Renal cortex interstitium (tissue), 11 donors: ENCODE data around the gene FCHO1. TPM values are rescaled to one million over a fixed set of nuclear protein-coding genes. Genes with fewer than 3 reads are reported as not detected.

Experiments
- DNase-seq, 11 donors: peaks; one replicate each; pipeline ENCODE4 v3.0.0-alpha.2; 2013; ENCODE audit warnings: low read depth in 9 of 11, low spot score in 4 of 11; ENCODE audit errors: extremely low read depth in 1 of 11
- polyA plus RNA-seq, 3 donors: library from polyadenylated mRNA; unstranded; fragments of 120-200 nt; gene quantifications; one replicate each; pipeline ENCODE4 v1.2.1, GENCODE V29; 2013; ENCODE audit not compliant: insufficient read length in 3 of 3

FCHO1 gene
- polyA plus RNA-seq, 3 donors: 2.2 to 3.1 (median 2.4) TPM

- DNase-seq: no peak
These were observed 56.5 kb downstream of the FCHO1 start for GRCh38 chr19:17807731-17808316.

DNA sequence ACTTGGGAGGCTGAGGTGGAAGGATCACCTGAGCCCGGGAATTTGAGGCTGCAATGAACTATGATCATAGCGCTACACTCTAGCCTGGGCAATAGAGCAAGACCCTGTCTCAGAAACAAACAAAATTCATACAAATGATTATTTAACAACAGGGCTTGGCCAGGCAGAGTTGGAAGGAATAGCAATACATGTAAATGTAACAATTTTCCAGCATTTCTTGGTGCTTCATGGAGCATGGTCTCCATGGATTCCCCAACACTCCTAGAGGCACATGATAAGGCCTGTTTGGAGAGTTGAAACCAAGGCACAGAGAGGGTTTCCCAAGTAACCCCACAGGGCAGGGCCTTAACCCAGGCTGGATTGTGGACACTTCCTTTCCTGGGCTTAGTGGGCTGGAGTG is 59.8 kb downstream of the FCHO1 start:
- no peak for DNase-seq

- DNase-seq: no peak
These were observed 60.4 kb downstream of the FCHO1 start for GRCh38 chr19:17811681-17812080.

DNA sequence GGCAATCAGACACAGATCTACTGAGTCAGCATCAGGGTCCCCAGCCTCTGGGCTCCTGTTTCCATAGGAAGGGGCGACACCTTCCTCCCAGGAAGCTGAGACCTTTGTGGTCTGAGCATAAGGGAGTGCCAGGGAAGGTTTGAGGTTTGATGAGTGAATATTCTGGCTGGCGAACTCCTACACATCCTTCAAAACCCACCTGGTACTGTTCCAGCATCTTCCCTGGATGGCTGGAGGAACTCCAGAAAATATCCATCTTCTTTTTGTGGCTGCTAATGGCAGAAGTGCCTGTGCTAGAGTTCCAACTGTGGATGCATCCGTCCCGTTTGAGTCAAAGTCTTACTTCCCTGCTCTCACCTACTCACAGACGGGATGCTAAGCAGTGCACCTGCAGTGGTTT is 60.8 kb downstream of the FCHO1 start:
- DNase-seq: no peak

DNA sequence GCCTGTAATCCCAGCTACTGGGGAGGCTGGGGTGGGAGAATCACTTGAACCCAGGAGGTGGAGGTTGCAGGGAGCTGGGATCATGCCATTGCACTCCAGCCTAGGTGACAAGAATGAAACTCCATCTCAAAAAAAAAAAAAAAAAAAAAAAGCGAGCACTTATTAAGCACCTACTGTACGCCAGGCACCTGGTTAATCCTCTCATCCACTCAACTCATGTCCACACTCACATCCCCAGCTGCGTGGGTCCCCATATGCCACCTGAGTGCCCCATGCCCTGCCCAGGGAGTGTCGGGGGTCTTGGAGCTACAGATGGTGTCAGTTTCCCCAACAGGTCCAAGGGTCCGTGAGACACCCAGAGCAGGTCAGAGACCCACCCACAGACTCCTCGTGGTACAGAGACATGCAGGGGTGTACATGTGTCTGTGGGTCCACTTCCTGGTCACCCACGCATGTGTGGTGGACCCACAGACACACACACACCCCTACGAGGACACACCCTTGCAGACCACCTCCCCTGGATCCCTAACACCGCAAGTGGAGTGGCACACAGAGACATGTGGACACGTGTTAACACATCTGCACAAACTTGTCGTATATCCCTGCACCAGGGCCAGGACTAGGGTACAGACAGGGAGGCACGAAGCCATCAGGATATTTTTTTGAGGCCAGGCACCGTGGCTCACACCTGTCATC is 66.5 kb downstream of the FCHO1 start:
- no peak for DNase-seq

DNA sequence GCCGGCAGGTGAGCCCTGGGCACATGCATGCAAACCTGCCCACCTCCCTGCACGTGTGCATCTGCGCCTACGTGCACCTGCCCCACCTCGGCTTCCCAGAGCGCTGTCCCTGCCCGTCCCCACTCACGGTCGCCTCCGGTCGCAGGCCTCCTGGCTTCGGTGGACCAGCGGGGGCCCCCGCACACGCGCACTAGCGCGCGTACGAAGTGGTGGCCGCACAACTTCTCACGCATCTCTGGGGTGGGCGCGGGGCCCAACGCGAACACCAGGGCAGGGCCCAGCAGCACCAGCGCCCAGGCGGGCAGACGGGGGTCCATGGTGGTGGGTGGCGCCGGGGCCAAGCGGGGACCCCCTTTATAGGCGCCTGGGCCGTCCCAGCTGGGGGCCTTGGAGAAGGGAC is 69.9 kb downstream of the FCHO1 start, which contains the start of gene INSL3:
INSL3 (minus strand) TSS at position 330 of the 400 bp plus-strand sequence; CDS start at position 317, 13 bp downstream.
- no peak for DNase-seq

DNA sequence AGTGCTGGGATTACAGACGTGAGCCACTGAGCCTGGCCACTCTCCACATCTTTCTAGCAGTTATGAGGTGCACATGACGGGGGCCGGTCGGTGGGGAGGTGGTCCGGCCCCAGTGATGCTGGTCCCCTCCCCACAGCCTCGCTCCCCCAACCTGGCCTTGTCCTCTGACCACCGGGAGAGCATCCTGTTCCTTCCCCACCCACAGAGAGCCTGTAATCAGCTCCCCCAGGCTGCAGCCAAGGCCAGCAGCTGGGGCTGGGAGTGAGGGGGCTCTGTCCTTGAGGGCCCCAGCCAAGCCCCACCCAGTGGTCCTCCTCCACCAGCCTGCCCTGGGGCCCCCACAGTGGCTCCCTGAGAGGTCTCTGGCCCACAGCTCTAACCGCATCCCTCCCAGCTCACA is 73.1 kb downstream of the FCHO1 start:
- no peak for DNase-seq

DNA sequence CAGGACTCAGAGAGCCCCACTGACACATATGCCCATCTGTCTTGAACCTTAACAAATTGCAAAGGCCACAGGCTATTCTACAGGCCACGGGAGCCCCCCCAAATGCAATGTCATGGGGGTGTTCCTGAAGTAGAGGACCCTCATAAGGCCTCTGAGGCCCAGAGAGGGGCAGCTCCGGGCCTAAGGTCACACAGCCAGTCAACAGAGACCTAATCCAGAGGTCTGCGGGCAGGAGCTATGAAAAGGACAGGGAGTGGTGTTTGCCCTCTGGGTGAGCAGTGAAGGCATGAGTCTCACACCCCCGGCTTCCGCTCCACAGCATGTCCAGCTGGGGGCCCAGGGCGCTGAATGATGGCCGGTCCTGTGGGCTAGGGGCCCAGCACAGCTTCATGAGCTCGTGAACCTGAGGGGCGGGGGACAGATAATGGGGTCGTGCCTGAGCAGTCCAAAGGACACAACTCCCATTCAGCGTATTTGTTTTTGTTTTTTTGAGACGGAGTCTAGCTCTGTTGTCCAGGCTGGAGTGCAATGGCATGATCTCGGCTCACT is 75.3 kb downstream of the FCHO1 start:
- no peak for DNase-seq

- DNase-seq: peak in 7 of 11 donors; percentile 8 to 32 (median 24)
These were observed 78.7 kb downstream of the FCHO1 start for GRCh38 chr19:17829855-17830566.

- peak in 10 of 11 donors; percentile 10 to 65 (median 50) for DNase-seq
These were observed 79.5 kb downstream of the FCHO1 start for GRCh38 chr19:17830567-17831418.

DNA sequence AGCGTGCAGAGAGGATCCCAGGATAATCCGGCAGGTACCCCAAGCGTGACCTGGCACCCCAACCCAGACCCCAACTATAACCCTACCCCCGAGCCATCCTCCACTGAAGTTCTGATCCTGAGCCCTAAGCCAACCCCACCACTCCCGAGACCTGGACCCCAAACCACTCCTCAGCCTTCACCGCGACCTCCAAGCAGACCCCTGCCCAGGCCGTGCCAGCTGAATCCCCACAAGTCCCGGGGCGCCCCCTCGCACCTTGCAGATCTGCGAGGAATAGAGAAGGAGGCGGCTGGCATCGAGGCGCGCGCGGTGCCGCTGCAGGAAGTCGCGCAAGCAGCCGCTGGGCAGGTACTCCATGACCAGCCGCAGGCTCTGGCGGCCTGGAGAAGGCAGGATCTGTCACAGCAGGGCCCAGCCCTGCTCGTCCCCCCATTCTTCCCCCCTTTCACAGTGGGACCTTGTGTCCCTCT is 80.2 kb downstream of the FCHO1 start:
- no peak for DNase-seq

DNA sequence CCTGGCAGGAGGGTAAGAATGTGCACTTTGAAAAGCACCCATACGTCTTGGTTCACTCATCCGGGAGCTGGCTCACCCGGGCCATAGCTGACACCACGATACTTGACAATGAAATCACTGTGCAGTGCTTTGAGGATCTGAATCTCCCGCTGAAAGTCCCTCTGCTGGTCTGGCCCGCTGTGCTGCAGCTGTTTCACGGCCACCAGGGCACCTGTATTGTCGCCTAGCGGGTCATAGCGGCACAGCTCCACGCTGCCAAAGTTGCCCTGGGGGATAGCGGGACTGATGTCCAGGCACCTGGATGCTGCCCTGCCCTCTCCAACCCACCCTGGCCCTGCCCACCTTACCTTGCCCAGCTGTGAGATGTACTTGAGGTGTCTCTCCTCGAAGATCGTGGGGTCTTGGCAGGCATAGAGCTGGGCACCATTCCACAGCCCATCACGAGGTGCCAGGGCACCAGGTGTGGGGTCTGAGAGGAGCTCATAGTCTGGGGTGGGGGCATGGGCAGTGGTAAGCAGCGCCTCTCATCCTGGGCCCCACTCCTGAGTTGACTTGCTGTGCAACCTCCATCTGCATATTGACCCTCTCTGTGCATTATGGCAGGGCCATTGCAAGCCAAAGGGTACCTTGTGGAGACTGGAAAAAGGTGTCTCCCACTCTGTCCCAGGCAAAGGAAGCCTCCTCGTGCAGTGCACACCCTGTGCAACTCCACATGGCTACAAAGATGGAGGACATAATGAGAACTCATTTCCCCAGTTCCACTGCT is 81.3 kb downstream of the FCHO1 start:
- DNase-seq: no peak

- no peak for DNase-seq
These were observed 83.3 kb downstream of the FCHO1 start for GRCh38 chr19:17834350-17835181.

DNA sequence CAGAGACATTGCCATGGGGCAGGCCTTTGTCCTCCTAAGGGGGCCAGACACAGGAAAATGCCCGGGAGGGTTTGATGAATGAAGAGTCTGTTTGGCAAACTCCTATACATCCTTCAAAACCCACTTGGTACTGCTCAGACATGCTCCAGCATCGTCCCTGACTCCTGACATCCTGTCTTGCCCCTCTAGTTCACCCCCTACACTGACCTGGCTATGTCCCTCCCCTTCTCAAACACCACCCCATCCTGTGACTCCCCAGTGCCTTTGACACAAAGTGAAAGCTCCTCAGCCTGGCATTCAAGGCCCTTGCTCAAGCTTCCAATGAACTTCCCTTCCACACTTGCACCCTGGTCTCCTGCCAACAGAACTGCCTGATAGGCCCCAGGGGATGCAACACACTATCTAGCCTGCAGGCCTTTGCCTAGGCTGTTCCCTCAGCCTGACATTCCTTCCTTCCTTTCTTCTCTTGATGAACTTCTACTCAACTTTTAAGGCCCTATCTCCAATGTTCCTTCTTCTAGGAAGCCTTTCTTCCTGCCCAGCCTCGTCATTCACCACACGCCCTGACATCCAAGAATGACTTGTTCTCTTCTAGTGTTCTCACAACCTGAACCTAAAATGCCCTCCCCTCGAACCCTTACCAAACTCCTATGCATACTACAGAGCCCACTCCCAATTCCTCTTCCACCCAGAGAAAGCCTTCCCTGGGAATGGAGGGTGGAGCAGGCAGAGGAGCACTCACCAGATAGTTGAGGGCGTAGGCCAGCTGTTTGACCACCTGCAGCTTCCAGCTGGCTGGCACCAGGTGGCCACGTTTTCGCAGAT is 84.1 kb downstream of the FCHO1 start:
- no peak for DNase-seq

GRCh38 chr19:17836530-17836929 is 85.3 kb downstream of the FCHO1 start:
- no peak for DNase-seq

DNA sequence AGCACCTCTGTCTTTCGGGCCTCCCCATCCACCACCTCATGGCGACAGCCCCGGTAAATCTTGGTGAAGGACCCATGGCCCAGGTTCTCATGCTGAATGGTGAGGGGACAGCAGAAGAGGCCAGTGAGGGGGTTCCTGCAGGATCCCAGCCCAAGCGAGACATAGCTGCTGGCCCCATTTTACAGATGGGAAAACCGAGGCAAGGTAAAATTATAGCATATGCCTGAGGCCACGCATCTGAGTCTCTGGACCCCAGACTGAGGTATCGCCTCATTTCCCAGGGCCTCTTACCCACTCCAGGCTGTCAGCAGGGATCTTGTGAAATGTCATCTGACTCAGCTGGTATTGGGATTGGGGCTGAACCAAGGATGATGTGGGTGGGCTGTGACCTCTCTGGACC is 86.7 kb downstream of the FCHO1 start:
- DNase-seq: no peak
